Gastroesophageal sphincter (tissue), 4 donors: Measurements from ENCODE around the gene CC2D1A. TPM values are rescaled to one million over a fixed set of nuclear protein-coding genes. Genes with fewer than 3 reads are reported as not detected.

Experiments used
- ATAC-seq: fragments of 150-250 bp; one replicate; pipeline ENCODE4 v1.9.1; 2016; ENCODE audit warnings: mild to moderate bottlenecking, moderate library complexity
- H3K27ac ChIP-seq, 4 donors: fragments of 200-600 bp; sonication (generic) in 3 of 4; 1 replicate in 3 of 4; 2 replicates in 1 of 4; pipeline ENCODE4 v1.5.1; 2016 to 2019
- H3K27me3 ChIP-seq: fragments of 200-600 bp; sonication (generic); one replicate; pipeline ENCODE4 v1.5.1; 2019
- H3K36me3 ChIP-seq, 2 donors: fragments of 200-600 bp; sonication (generic); one replicate each; pipeline ENCODE4 v1.5.1; 2019; ENCODE audit warnings: control low read depth in 1 of 2
- H3K4me1 ChIP-seq, 3 donors: fragments of 200-600 bp; sonication (generic); 1 replicate in 2 of 3; 2 replicates in 1 of 3; pipeline ENCODE4 v1.5.1; 2016 to 2019; ENCODE audit warnings: control low read depth in 2 of 3
- H3K4me3 ChIP-seq, 2 donors: fragments of 200-600 bp; sonication (generic); one replicate each; pipeline ENCODE4 v1.5.1; 2019; ENCODE audit warnings: mild to moderate bottlenecking in 1 of 2, moderate library complexity in 1 of 2
- H3K9me3 ChIP-seq, 3 donors: fragments of 200-600 bp; sonication (generic); one replicate each; pipeline ENCODE4 v1.5.1; 2017 to 2019; ENCODE audit warnings: control low read depth in 2 of 3
- CTCF ChIP-seq, 4 experiments: fragments of 200-600 bp in 2 of 4; fragments of 450-650 bp in 2 of 4; sonication (generic) in 1 of 4; IDR thresholded peaks; one replicate each; pipeline ENCODE4 v1.5.1; 2017 to 2019; ENCODE audit warnings: antibody characterized with exemption in 4 of 4, mild to moderate bottlenecking in 2 of 4, moderate library complexity in 2 of 4
- EP300 ChIP-seq: sonication (generic); formaldehyde crosslinking; IDR thresholded peaks from one replicate; pipeline ENCODE4 v1.6.1; 2017; ENCODE audit warnings: antibody characterized with exemption, mild to moderate bottlenecking
- POLR2A ChIP-seq, 2 donors: fragments of 450-650 bp; IDR thresholded peaks; one replicate each; pipeline ENCODE4 v1.6.1; 2017; ENCODE audit warnings: antibody characterized with exemption in 2 of 2, mild to moderate bottlenecking in 2 of 2, moderate library complexity in 1 of 2
- POLR2AphosphoS5 ChIP-seq: sonication (generic); formaldehyde crosslinking; IDR thresholded peaks from one replicate; pipeline ENCODE4 v1.6.1; 2017; ENCODE audit warnings: antibody characterized with exemption
- WGBS, 2 donors: methylation state at CpG; one replicate each; pipeline ENCODE4 v1.1.5; 2018; ENCODE audit warnings: low coverage in 1 of 2; 5-methylcytosine and 5-hydroxymethylcytosine counted together
- total RNA-seq, 4 donors: library from RNA; depleted of rRNA; stranded (reverse); fragments of >200 nt; gene quantifications; one replicate each; pipeline ENCODE4 v1.1.0, GENCODE V29; 2016

The CC2D1A gene
- total RNA-seq, 4 donors from 2014 or later, result 15.6 to 36.8 (median 22.4) TPM

GRCh38 chr19:13929340-13929739 is 23.3 kb downstream of the CC2D1A start:
- Histone ChIP-seq H3K27me3 (peaks cover 21% of the 10 kb centered on the region), H3K27ac (no peak overlapping the region), H3K36me3 (peaks cover 0 to 67% of the 10 kb centered on the region in 2 donors), H3K4me3 (no peak overlapping the region), H3K4me1 (no peaks in the 10 kb centered on the region), H3K9me3 (no peaks in the 10 kb centered on the region)
- no peak for ATAC-seq
- whole genome bisulfite sequencing, 2 donors, result no CpG with 5 or more reads among the region's 12 CpGs
- TF ChIP-seq POLR2AphosphoS5 (no peak), EP300 (no peak), POLR2A (IDR thresholded peaks at IDR 0.05) (no peak), CTCF (IDR thresholded peaks at IDR 0.05) (no peak)

- ATAC-seq, result no peak
- TF ChIP-seq EP300 (no peak), POLR2A (IDR thresholded peaks at IDR 0.05) (no peak), POLR2AphosphoS5 (no peak), CTCF (IDR thresholded peaks at IDR 0.05) (no peak)
- no peaks in the 10 kb centered on the region for H3K9me3 ChIP-seq
- no peak overlapping the region for H3K27ac ChIP-seq
- H3K4me1 ChIP-seq, result no peaks in the 10 kb centered on the region
- no CpG with 5 or more reads among the region's 17 CpGs for WGBS, 2 donors
- no peak overlapping the region for H3K4me3 ChIP-seq
- H3K27me3 ChIP-seq, result peaks cover 27% of the 10 kb centered on the region
- peaks cover 0 to 61% of the 10 kb centered on the region in 2 donors for H3K36me3 ChIP-seq
These were observed 24.0 kb downstream of the CC2D1A start for GRCh38 chr19:13929956-13930355.

GRCh38 chr19:13930402-13930801 is 24.4 kb downstream of the CC2D1A start:
- Histone ChIP-seq H3K27me3 (peaks cover 32% of the 10 kb centered on the region), H3K4me1 (no peaks in the 10 kb centered on the region), H3K27ac (no peak overlapping the region), H3K4me3 (no peak overlapping the region), H3K36me3 (peaks cover 0 to 56% of the 10 kb centered on the region in 2 donors), H3K9me3 (no peaks in the 10 kb centered on the region)
- no peak for TF ChIP-seq CTCF (IDR thresholded peaks at IDR 0.05)
- TF ChIP-seq POLR2AphosphoS5, result no peak
- TF ChIP-seq POLR2A (IDR thresholded peaks at IDR 0.05), result no peak
- no peak for TF ChIP-seq EP300
- no CpG with 5 or more reads among the region's 17 CpGs for WGBS, 2 donors
- no peak for ATAC-seq

GRCh38 chr19:13931391-13932148 is 25.6 kb downstream of the CC2D1A start:
- Histone ChIP-seq H3K27me3 (peaks cover 43% of the 10 kb centered on the region), H3K36me3 (peaks cover 0 to 47% of the 10 kb centered on the region in 2 donors), H3K27ac (no peak overlapping the region), H3K9me3 (no peaks in the 10 kb centered on the region), H3K4me3 (no peak overlapping the region), H3K4me1 (no peaks in the 10 kb centered on the region)
- TF ChIP-seq POLR2A (IDR thresholded peaks at IDR 0.05), result no peak
- TF ChIP-seq POLR2AphosphoS5, result no peak
- no peak for TF ChIP-seq EP300
- TF ChIP-seq CTCF (IDR thresholded peaks at IDR 0.05), result no peak
- WGBS, 2 donors, result no CpG with 5 or more reads among the region's 30 CpGs
- no peak for ATAC-seq

GRCh38 chr19:13932149-13932637 is 26.2 kb downstream of the CC2D1A start:
- no peaks in the 10 kb centered on the region for H3K4me1 ChIP-seq
- no peaks in the 10 kb centered on the region for H3K9me3 ChIP-seq
- H3K27ac ChIP-seq, result no peak overlapping the region
- H3K36me3 ChIP-seq, result peaks cover 0 to 41% of the 10 kb centered on the region in 2 donors
- H3K27me3 ChIP-seq, result peaks cover 44% of the 10 kb centered on the region
- no peak for ATAC-seq
- no peak for TF ChIP-seq POLR2A (IDR thresholded peaks at IDR 0.05)
- no peak for TF ChIP-seq POLR2AphosphoS5
- no peak for TF ChIP-seq CTCF (IDR thresholded peaks at IDR 0.05)
- TF ChIP-seq EP300, result no peak
- WGBS, 2 donors, result 94 to 100% methylated on average over 1 to 6 of the region's 6 CpGs
- no peak overlapping the region for H3K4me3 ChIP-seq
